Measurements from ENCODE around the gene ITGBL1. TPM values are rescaled to one million over a fixed set of nuclear protein-coding genes. Genes with fewer than 3 reads are reported as not detected.

Gene ITGBL1
- total RNA-seq, 4 donors from 2014 or later, result 26.4 to 81.4 (median 76.1) TPM

- no peaks in the 10 kb centered on the region for H3K27me3 ChIP-seq
- H3K9me3 ChIP-seq, result no peaks in the 10 kb centered on the region
- WGBS, 2 donors, result 97 to 98% methylated on average over 9 of the region's 9 CpGs
- DNase-seq (ENCODE audit: low spot score in 2 of 2), result no peak
- no peaks in the 10 kb centered on the region for H3K36me3 ChIP-seq
- no peaks in the 10 kb centered on the region for H3K4me1 ChIP-seq
- H3K4me3 ChIP-seq, result no peak overlapping the region
- H3K27ac ChIP-seq, result no peak overlapping the region
- no peak for TF ChIP-seq CTCF (IDR thresholded peaks at IDR 0.05)
- TF ChIP-seq POLR2A (IDR thresholded peaks at IDR 0.05), result no peak
- no peak for TF ChIP-seq EP300 (IDR thresholded peaks at IDR 0.05)
Observed at GRCh38 chr13:101544979-101545378, 92.5 kb downstream of the ITGBL1 start.

GRCh38 chr13:101545521-101545920, 93.0 kb downstream of the ITGBL1 start:
- H3K4me1 ChIP-seq, result no peaks in the 10 kb centered on the region
- no peaks in the 10 kb centered on the region for H3K36me3 ChIP-seq
- H3K27ac ChIP-seq, result no peak overlapping the region
- no peak overlapping the region for H3K4me3 ChIP-seq
- H3K27me3 ChIP-seq, result no peaks in the 10 kb centered on the region
- H3K9me3 ChIP-seq, result no peaks in the 10 kb centered on the region
- TF ChIP-seq CTCF (IDR thresholded peaks at IDR 0.05) (no peak), EP300 (IDR thresholded peaks at IDR 0.05) (no peak), POLR2A (IDR thresholded peaks at IDR 0.05) (no peak)
- WGBS, 2 donors, result 55 to 58% methylated on average over 1 of the region's 1 CpG
- DNase-seq (ENCODE audit: low spot score in 2 of 2), result no peak

- WGBS, 2 donors, result 26 to 29% methylated on average over 1 of the region's 1 CpG
- Histone ChIP-seq H3K9me3 (no peaks in the 10 kb centered on the region), H3K36me3 (no peaks in the 10 kb centered on the region), H3K4me1 (peaks cover 0 to 14% (median 0%) of the 10 kb centered on the region in 4 donors), H3K4me3 (no peak overlapping the region), H3K27me3 (no peaks in the 10 kb centered on the region), H3K27ac (peak overlapping the region in 1 of 4 donors; percentile 44)
- TF ChIP-seq CTCF (IDR thresholded peaks at IDR 0.05), result no peak
- TF ChIP-seq EP300 (IDR thresholded peaks at IDR 0.05), result no peak
- DNase-seq (ENCODE audit: low spot score in 2 of 2), result no peak
Observed at GRCh38 chr13:101552286-101552685, 99.8 kb downstream of the ITGBL1 start.

GRCh38 chr13:101552786-101553185, 100.3 kb downstream of the ITGBL1 start:
- H3K27ac ChIP-seq, result peak overlapping the region in 1 of 4 donors; percentile 44

More at GRCh38 chr13:101552786-101553185, 100.3 kb downstream of the ITGBL1 start:
- H3K36me3 ChIP-seq, result no peaks in the 10 kb centered on the region
- H3K9me3 ChIP-seq, result no peaks in the 10 kb centered on the region
- peaks cover 0 to 14% (median 0%) of the 10 kb centered on the region in 4 donors for H3K4me1 ChIP-seq
- TF ChIP-seq POLR2A (IDR thresholded peaks at IDR 0.05), result no peak
- TF ChIP-seq EP300 (IDR thresholded peaks at IDR 0.05), result no peak
- no peak for TF ChIP-seq CTCF (IDR thresholded peaks at IDR 0.05)
- H3K27me3 ChIP-seq, result no peaks in the 10 kb centered on the region
- DNase-seq (ENCODE audit: low spot score in 2 of 2), result no peak
- no peak overlapping the region for H3K4me3 ChIP-seq

Data from tibial nerve (tissue), 4 donors.